Measurements from ENCODE around the gene PCED1B.

The PCED1B gene

DNA sequence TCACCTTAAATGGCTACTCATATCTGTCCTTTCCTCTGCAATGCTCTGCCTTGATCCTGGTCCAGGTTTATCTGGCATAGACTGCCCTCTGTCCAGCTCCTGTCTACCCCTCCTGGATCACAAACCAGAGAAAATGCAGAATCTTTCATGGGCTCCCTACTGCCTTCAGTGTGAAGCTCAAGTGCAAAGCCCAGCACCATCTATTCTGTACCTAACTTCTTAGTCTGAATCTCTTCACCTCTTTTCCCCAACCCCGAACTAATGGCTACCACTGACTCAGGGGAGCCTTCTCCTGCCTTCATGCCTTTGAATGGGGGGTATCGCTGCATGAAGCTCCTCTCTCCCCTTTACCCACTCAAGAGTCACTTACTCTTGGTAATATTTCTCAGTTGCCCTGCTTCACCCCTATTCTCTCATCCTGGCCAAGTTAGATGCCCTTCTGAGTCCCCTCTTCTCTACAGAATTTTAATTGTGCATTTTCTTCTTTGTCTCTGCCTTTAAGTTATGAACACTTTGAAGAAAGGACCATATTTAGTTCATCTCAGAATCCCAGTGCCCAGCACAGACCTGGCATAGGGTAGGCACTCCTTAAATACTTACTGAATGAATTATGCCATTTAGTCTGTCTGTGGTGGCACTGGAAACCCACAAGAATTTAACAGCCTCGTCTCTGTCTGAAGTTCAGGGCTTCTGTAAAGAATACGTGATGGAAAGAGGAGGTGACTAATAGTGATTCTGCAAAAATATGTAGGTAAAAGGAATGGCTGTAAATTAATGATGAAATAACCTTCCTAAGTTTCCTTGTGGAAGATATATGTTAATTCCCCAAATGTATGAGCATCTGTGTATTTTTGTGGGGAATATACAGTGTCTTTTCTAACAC, 191.6 kb downstream of the PCED1B start:
- TF ChIP-seq, protein P1, sequence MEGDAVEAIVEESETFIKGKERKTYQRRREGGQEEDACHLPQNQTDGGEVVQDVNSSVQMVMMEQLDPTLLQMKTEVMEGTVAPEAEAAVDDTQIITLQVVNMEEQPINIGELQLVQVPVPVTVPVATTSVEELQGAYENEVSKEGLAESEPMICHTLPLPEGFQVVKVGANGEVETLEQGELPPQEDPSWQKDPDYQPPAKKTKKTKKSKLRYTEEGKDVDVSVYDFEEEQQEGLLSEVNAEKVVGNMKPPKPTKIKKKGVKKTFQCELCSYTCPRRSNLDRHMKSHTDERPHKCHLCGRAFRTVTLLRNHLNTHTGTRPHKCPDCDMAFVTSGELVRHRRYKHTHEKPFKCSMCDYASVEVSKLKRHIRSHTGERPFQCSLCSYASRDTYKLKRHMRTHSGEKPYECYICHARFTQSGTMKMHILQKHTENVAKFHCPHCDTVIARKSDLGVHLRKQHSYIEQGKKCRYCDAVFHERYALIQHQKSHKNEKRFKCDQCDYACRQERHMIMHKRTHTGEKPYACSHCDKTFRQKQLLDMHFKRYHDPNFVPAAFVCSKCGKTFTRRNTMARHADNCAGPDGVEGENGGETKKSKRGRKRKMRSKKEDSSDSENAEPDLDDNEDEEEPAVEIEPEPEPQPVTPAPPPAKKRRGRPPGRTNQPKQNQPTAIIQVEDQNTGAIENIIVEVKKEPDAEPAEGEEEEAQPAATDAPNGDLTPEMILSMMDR (IDR thresholded peaks at IDR 0.05), result no peak

DNA sequence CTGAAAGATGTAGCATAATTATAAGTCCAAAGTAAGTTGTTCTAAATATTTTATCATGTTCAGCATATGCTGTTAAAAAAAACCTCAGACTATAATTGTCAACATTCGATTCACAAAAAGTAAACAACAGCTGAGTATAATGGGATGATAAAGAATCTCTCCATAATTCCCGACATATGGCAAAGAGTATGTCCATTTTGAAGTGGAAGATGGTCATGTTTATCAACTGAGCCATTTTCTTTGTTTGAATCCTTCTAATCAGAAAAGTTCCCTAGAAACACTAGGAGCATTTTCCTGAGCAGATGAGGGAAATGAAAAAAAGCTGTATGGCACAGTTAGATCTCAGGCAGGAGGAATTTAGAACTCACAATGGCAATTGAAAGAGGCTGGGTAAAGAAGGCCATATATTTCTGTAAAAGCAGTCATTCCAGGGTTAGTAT, 192.4 kb downstream of the PCED1B start:
- TF ChIP-seq, protein P1 (IDR thresholded peaks at IDR 0.05), result no peak

DNA sequence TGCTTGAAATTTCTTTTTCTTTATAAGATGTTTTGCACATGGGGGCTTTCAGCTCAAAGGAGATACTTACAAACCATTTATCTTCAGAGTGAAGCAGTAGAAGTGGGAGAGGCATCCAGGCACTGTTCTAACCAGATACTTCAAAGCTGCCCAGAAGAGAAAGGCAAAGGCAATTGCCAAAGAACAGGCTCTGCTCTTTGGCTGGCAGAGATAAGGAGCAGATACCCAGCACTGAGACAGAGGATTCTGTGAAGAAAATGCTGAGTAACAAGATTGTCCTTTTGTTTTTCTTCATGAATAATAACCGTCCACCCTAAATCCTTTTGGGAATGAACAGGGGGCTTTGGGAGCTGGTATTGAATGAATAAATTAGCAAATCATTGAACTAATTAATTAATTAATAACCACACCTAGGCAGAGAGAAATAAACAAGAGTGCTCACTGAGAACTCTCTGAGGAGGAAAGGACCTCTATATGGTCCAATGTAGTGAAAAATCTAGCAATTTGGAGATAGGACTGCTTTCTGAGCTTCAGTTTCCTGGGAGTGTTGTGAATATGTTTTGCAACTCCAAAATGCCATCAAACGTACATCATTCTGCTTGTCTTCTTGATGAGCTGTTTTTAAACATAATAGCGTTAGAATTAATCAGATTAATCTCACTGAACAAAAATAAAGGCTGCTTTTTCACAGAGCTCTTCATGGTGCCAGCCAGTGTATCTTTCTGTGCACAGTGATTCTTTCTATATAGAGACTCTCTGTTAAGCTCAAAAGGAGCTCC, 193.2 kb downstream of the PCED1B start:
- TF ChIP-seq, protein P1 (IDR thresholded peaks at IDR 0.05), result no peak

DNA sequence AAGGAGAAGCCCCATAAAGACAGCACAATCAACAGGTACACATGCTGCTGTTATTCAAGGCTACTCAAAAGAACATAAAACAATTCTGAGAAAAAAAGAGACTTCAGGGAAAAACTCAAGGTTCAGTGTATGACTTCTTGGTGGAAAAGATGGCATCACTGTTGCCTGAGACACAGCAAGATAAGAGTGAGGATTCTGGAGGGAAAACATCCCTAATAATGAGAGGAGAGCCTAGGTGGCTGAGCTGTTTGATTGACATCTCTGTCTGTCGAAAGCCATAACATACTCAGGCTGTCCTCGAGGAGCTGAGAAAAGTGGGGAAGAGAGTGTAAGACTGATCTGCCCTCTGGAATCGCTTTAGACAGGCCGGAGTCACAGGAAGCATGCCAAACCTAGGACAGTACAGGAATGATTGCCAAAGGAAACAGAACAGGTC, 193.8 kb downstream of the PCED1B start:
- TF ChIP-seq, protein P1 (IDR thresholded peaks at IDR 0.05), result no peak

DNA sequence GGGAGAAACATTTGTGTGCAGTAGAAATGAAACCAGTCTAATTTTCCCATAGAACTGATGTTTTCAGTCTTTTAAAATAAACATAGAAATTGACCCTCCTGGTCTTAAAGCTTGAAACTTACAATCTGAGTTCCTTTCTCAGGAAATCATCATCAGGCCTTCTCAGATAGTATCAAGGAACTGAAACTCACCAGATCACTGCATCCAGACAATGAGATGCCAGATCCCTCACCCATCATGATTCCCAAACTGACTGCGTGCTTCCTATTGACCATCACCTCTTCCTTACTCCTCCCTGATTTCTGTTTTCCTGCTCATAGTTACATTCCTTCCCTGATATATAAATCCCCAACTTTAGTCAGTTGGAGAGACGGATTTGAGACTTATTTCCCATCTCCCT, 195.3 kb downstream of the PCED1B start:
- TF ChIP-seq, protein P1 (IDR thresholded peaks at IDR 0.05), result no peak

DNA sequence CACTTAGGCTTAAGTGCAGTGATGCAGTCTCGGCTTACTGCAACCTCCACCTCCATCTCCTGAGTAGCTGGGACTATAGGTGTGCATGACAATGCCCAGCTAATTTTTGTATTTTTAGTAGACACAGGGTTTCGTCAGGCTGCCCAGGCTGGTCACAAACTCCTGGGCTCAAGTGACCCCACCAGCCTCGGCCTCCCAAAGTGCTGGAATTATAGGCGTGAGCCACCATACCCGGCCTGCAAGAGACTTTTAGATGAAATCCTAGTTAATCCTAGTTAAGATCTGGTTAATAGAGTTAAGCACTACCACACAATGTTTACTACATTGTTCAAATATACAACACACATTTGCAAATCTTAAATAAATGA, 196.8 kb downstream of the PCED1B start:
- TF ChIP-seq, protein P1 (IDR thresholded peaks at IDR 0.05), result no peak

DNA sequence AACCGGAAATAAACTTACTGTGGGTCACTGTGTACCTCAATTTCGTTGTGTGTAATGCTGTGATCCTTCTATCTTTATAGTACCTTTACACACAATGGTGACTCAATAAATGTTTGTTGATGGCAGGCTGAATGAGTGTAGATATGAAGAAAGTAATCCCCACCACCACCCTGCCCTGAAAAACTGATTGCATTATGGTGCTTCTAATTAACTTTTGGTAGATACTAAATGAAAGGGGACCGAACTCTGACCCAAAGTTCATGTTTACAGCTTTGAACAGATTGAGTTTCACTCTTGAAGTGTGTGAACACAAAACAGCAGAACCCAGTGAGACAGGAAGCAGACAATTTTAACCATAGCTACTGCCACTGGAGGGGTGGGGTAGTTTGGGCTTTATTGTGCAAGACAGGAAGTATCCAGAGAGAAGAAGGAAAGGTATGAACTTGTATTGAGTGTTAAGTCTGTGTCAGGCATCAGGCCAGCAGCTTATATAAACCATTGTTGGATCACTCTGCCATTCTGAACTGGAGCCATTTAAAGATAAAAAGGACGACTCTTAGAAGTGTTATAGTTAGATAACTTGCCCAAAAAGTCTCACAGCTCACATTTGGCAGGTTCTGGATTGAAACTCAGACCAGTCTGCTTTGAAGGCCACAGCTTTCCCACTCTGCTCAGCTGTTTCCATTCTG, 197.3 kb downstream of the PCED1B start:
- TF ChIP-seq, protein P1 (IDR thresholded peaks at IDR 0.05), result no peak
